IPS-NIHi7 (cell line): ENCODE results near the gene LNX1.
"Not testable (repeated sequence)": the region's sequence is repeated elsewhere in the genome, so short reads cannot be mapped to it uniquely, and the experiment has no call there.

Experiments used
- DNase-seq: peaks from one replicate; pipeline ENCODE4 v3.0.0; 2012; ENCODE audit warnings: mixed read lengths; ENCODE audit errors: extremely low spot score

LNX1 gene

GRCh38 chr4:53497487-53498244, 93.6 kb downstream of the LNX1 start:
- DNase-seq, result peak; percentile 29

DNA sequence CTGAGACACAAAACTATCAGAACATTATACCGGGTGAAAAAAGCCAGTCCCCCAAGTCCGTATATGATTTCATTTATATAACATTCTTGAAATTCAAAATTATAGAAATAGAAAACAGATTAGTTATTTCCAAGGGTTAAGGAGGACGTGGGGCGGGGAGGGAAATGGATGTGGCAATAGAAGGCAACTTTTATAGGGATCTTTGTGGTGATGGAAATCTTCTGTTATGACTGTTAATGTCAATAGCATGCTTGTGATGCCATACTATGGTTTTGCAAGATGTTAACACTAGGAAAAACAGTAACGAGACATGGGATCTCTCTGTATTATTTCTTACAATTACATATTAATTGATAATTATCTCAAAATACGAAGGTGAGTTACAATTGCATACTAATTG, 96.4 kb downstream of the LNX1 start:
- DNase-seq, result no peak

GRCh38 chr4:53490965-53491622, 100.2 kb downstream of the LNX1 start:
- peak; percentile 59 for DNase-seq

- no peak for DNase-seq
Observed at GRCh38 chr4:53490161-53490956, 100.9 kb downstream of the LNX1 start.

DNA sequence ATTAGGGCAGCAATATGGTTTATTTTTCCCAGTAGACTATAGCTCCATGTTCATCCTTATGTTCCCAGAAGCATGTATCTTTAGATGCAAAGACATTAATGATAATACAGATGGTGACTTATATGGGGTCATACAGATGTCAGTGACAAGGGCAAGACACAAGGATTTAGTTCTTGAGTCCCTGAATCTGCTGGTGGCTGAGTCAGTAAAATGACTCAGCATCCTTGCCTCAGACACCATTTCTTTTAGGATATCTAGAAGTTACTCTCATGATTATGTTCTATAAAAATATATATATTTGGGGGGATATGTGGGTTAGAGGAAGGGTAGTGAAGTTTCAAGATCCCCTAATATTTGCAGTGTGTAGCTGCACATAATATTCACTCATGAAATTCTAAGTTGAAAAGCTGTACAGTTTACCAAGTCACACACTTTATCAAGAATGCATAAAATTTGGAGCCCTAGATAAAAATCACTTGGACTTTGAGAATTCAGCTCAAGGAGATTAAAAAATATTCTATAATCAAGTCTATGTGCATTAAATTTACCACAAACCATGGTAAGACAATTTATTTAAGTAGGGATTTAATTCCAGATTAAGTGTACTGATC, 101.9 kb downstream of the LNX1 start:
- DNase-seq, result no peak

- DNase-seq, result no peak
Observed at GRCh38 chr4:53487766-53488165, 103.5 kb downstream of the LNX1 start.

DNA sequence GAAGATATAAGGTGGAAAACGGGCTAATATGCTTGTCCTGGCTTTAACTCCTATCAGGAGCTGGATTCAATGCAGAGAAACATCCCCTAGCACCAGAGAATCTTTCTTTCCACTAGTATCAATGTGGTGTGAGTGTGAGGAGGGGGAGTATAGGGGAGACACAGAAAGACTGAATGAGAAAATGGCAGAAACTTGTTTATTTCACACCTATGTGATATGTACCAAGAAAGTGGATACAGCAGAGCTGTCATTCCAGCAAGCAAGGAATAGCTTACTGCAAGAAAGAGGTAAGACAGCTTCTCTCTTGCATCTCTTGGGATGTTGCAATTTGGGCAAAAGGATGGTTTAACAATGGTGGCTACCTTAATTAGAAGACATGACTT, 105.6 kb downstream of the LNX1 start:
- DNase-seq, result no peak

DNA sequence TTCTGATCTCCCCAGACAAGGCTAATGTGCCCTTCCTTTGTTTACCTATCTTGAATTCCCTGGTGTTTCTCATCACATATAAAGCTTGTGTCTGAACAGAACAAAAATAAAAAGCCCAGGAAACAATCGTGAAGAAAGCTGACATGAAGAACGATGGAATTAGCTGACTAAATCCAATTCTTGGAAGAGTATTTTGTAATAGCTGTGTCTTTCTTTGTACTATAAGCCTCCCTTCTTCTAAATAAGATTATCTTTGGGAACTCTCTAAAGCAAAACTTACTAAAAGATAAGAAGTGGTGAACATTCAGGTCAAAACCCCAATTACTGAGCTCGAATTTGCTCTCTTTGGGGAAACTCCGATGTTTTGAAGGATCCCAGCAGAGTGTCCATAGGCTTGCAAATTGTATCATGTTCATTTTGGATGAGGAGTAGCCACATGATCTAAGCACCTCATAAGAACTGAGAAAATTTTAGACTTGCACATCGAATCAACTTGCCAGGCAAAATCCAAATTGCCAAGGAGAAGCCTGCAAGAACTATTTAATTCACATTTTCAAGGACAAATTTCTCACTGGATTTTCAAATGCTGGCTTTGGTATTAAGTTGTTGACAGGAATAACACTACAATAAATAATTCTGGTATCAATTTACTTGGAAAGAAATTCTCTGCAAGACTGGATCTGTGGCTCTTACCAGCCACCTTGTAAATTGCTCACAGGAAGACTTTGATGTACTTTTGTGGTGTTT, 106.2 kb downstream of the LNX1 start:
- no peak for DNase-seq

GRCh38 chr4:53483250-53483649, 108.0 kb downstream of the LNX1 start:
- DNase-seq, result no peak

GRCh38 chr4:53481586-53481985, 109.7 kb downstream of the LNX1 start:
- DNase-seq, result no peak

GRCh38 chr4:53480909-53481308, 110.4 kb downstream of the LNX1 start:
- DNase-seq, result no peak

DNA sequence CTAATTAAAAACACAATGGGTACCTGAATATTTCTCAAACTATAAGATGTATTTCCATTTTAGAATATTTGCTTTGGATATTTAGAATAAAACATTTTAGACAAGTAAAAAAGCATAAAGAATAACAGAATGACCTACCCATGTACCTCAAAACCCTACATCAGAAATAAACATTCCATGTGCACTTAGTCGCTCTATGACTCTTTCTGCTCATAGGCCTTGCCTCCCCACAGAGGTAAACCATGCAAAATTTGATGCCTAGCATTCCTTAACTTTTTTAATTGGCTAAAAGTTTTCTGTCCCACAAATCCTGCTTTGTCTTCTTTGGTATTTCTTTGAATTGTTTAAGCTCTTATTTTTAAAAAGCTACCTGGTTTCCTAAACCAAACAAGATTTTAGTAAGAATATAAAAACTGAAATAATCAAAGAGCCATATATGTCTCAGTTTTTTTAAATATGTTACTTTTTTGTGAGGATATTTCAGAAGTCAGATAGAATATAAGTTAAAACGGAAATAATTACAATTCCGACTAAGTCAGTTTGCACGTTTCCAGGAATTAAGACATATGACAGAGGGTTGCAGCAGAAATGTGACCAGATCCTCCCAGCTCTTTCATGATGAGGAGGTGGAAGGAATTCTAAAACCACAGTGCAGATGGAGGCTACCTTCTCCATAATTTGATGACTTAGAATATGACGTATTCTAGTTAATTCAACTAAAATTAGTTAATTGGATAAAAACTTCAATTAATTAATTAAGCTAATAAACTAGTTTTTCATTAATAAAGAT, 111.4 kb downstream of the LNX1 start:
- no peak for DNase-seq

DNA sequence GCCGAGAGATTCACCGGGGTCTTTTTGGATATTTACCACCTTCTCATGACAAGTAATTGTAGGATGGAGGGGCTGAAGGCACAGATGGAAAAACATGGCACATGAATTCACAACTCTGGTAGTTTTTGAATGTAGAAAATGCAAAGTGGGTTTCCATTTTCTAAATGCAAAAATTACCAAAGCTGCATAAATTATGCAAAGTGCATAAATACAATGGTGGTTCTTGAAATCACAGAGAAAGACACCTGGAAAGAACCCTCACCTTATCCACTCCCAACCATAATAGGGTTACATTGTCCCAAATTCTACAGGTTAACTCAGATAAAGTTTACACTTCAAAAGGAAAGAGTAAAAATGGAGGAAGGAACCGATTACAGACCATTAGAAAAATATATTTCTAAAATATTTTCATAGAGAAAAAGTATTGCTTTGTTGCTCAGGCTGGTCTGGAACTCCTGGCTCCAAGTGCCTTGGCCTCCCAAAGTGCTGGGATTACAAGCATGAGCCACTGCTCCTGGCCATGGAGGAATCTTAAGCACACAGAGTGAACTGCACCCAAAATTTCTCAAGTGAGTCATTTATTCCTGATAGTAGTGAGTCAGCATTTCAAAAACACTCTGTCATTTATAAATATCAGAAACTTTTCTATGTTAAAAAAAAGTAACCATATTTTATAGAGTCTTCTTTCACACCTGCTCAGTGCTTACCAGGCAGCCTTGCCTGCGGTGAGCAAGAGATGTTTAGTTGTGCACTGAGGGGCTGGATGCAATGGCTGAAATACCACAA, 112.4 kb downstream of the LNX1 start:
- no peak for DNase-seq

GRCh38 chr4:53477636-53478035, 113.7 kb downstream of the LNX1 start:
- no peak for DNase-seq

DNA sequence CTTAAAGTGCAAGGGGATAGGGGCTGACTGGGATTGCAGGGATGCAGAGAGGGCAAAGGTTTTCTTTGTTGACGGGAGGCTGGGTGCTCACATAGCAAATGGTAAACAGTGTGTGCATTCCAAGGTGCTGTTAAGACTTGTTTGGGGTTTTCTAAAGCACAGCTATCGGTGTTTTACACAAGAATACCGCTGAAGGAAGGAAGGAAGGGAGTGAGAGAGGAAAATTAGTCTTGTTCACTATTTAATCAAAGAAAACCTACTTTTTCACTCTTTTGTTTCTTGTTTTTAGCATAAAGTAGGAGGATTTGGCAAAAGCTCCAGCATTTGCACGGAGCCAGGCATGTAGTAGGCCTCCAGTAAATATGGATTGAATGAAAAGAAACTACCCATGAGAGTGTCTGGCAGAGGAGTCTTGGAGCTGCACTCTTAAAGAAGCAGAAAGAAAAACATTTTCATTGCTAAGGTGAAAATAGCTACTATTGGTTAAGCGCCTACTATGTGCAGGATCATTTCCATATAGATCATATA, 114.2 kb downstream of the LNX1 start:
- peak; percentile 51 for DNase-seq

- no peak for DNase-seq
Observed at GRCh38 chr4:53476232-53477037, 114.9 kb downstream of the LNX1 start.

- DNase-seq, result not testable (repeated sequence)
Observed at GRCh38 chr4:53466576-53466975, 124.7 kb downstream of the LNX1 start.

DNA sequence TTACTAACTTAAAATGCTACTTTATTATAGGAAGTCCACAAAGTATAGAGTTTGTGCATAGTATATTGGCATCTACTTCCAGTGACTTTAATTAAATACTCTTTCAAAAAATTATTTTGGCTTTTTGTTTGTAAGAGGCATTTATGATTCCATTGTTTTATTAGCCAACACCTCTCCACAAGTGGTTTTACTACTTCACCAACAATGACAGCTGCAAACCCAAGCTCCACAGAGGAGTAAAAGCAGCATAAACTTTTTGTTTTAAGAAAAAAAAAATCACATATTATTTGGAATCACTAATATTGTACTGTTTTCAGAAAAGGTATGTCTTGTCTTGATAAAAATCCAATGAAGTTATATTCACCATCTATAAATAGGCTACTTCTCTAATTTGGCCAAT, 125.4 kb downstream of the LNX1 start:
- no peak for DNase-seq

GRCh38 chr4:53465281-53465680, 126.0 kb downstream of the LNX1 start:
- DNase-seq, result no peak
